NK-92 (cell line): ENCODE data around the gene HTT.
"Not testable (repeated sequence)": the region's sequence is repeated elsewhere in the genome, so short reads cannot be mapped to it uniquely, and the experiment has no call there.

ENCODE experiments used
- DNase-seq: peaks from one replicate; lab custom pipeline; 2025; ENCODE audit not compliant: unreplicated experiment; lab: John Stamatoyannopoulos, UW

The HTT gene

DNA sequence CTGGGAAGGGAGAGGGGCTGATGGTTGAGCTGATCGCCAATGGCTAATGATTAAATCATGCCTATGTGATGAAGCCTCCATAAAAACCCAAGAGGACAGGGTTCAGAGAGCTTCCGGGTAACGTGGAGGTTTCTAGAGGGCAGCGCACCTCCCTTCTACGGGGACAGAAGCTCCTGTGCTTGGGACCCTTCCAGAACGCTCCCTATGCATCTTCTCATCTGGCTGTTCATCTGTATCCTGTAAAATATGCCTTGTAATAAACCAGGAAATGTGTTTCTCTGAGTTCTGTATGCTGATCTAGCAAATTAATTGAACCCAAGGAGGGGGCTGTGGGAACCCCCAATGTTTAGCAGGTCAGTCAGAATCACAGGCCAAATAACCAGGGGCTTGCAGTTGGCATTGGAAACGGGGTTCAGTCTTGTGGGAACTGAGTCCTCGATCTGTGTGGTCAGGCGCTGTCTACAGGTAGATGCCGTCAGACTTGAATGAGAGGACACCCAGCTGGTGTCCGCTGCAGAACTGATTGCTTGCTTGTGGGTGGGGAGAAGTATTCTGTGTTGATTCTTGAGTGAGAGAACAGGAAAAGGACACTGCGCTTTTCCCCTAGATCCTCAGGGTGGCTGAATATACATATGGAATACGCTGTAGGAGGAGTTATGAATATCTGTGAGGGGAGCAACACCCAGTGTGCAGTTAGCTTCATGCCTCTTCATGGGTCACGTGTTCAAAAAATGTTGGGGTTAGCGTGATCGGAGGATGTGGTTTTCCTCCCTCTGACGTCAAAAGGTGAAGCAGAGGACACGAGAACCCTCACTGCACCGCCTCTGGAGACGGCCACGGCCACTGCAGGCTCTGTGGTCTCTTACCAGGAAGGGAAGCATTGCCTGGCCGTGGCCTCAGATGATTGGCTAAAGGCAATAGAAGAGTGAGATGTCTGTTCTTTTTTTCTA lies 29.3 kb upstream of the HTT start:
- no peak for DNase-seq

DNA sequence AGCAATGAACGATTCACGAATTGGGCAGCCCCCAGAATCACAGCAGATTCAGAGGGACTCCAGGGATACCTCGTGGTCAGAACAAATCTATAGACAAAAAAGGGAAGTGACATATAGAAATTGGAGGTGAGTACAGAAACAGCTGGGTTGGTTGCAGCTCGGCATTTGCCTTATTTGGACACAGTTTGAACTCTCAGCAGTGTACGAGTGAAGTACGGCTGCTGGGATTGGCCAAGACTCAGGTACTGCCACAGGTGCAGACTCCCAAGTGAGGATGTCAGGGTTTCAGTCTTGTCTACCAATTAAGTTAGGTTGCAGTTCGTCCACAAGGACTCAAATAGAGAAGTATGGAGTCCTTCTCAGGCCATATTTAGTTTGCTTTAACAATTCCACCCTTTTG lies 28.3 kb upstream of the HTT start:
- no peak for DNase-seq

DNA sequence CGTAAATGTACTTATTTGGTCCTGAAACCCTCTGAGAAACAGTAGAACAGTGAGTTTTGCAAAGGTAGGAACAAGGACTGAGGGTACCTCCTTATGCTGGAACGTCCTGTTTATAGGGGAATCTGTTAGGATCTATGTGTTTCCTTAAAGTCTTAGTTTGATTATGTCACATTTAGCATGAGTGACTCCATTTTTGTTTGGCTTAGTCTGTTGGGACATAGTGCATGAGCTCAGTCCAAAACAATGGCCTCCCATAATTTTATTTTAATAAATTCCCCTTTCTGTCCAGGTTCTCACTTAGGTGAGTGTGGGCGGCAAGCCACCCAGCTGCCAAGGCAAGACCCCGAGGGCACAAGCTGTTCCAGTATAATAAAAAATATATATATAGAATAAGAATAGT lies 27.9 kb upstream of the HTT start:
- DNase-seq: no peak

GRCh38 chr4:3047464-3048286 lies 26.8 kb upstream of the HTT start:
- DNase-seq: no peak

DNA sequence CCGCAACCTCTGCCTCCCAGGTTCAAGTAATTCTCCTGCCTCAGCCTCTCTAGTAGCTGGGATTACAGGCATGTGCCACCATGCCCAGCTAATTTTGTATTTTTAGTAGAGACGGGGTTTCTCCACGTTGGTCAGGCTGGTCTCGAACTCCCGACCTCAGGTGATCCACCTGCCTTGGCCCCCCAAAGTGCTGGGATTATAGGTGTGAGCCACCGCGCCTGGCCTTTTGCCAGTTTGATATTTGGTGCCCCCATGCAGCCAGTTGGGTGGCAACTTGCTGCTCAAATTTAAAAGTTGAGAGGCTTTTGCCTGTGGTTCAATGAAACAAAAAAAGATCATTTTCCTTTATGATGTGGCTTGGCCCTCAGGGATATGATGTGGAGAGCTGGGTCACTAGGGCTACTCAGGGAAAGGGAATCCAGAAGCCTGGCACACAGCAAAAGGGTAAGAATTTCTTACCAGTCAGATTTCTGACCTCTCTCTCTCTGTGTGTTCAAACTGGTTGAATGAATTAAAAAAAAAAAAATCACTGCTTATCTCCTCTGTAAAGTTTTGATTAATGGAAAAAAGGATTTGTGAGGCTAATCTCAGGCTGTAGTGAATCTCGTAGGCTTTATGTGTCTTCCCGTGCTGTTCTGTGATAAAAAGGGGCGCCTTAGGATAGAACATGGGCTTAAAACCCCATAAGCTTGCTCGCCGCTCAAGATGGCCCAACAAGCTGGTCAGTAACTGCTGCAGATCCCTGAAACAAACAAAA lies 23.2 kb upstream of the HTT start:
- not testable (repeated sequence) for DNase-seq

DNA sequence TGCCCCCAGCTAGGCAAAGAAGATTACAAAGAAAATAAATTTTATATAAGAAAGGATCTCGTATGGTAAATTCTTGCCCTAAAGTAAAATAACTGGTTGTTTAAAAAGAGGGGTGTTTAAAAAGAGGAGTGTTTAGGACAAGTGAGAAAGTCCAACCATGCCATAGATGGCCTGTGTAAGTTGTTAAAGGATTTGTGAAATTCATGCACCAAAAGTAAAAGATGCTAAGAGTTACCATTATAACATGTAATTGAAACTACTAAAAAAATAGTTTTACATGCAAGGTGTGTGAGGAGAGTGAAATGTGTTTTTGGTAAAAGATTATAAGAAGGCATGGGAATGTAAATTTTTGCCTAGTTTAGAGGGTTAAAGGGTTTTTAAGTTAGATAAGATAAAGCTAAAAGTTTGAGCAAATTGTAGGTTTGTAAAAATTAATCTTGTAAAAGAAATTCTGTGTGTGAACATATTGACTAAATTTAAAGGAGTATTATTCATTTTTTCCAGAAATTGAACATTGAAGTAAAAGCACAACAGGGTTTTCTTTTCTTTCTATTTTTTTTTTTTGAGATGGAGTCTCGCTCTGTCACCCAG lies 20.2 kb upstream of the HTT start:
- DNase-seq: no peak

- no peak for DNase-seq
Observed at GRCh38 chr4:3059943-3060342, 14.5 kb upstream of the HTT start.

GRCh38 chr4:3060946-3061345 lies 13.5 kb upstream of the HTT start:
- DNase-seq: no peak

- no peak for DNase-seq
Observed at GRCh38 chr4:3062471-3062870, 12.0 kb upstream of the HTT start.

DNA sequence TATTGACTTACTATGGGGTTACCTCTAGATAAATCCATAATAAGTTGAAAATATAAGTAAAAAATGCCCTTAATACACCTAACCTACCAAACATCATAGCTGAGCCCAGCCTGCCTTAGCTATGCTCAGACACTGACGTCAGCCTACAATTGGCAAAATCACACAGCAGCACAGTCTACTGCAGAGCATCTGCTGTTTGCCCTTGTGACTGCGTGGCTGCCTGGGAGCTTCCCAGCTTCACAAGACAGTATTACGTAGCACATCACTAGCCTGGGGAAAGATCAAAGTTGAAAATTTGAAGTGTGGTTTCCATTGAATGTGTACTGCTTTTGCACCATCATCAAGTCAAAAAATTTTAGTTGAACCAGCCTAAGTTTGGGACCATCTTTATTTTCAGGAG lies 8.9 kb upstream of the HTT start:
- DNase-seq: no peak

GRCh38 chr4:3066836-3067400 lies 7.6 kb upstream of the HTT start:
- no peak for DNase-seq

DNA sequence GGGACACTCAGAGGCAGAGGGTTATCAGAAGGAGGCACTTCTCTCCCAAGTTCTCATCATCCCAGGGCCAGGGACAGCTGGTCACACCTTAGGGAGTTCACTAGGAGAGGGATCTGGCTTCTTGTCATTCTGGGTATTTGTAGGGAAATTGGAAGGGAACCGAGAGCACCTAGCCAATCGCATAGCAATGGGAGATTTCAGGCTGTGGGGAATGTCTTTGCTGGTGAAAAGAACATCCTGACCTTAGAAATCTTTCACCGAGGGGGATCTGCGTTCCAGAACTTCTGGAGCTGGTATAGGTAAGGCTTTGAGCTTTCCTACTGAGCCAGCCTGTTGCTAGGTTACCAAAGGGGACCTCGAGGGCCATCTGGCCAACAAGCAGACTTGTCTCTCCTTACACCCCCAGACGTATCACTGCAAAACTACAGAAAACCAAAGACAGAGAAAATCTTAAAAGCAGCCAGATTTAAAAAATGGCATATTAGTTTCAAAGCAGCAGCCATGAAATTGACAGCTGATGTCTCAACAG lies 6.9 kb upstream of the HTT start:
- DNase-seq: no peak

- DNase-seq: no peak
Observed at GRCh38 chr4:3069661-3070199, 4.8 kb upstream of the HTT start.

DNA sequence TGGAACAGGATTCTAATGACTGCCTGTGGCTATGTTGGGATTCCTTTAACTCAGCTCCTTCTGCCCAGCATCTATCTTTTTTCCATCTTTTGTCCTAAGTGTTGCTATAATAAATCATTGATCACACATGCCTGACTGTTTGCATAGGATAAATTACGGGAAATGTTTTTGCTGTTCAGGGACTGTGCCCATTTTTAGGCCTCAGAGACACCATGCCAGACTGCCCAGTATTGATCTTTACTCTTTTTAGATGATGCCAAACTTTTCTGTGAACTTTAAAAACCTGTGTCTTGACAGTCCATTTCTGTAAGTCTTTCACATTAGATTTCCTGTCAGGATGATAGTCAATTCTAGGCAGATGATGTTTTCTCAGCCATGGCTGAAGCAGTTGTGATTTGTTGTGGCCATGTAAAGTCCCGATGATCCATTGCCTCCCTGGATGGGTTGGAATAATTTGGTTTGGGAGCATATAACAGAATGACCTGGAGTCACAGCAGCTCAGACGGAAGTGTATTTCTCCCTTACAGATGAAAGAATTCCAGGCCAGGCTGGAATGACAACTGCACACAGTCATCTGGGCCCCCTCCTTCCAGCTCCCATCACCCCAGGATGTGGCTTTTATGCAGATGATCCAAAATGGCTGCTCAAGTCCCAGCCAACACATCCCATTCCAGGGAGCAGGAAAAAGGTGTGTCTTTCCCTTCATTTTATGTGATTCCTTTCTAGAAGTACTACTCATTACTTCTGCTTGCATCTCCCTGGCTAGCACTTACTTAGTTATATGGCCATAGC lies 3.6 kb upstream of the HTT start:
- DNase-seq: no peak

GRCh38 chr4:3071811-3072210 lies 2.7 kb upstream of the HTT start:
- no peak for DNase-seq

GRCh38 chr4:3073158-3074077 lies 1.1 kb upstream of the HTT start:
- DNase-seq: no peak

- no peak for DNase-seq
Observed at GRCh38 chr4:3074846-3075651, 568 bp downstream of the HTT start.

GRCh38 chr4:3075652-3075981 lies 1.1 kb downstream of the HTT start:
- no peak for DNase-seq
